Kidney (tissue), 14 donors: Measurements from ENCODE around the gene PLEK. TPM values are rescaled to one million over a fixed set of nuclear protein-coding genes. Genes with fewer than 3 reads are reported as not detected.

Experiments used
- DNase-seq, 5 donors: peaks; one replicate each; pipeline ENCODE4 v3.0.0-alpha.2; 2013 to 2020
- FAIRE-seq: peaks from 2 replicates; lab custom pipeline; 2012; peaks lifted over from hg19 to GRCh38; lab: Jason Lieb, UNC
- H3K27ac ChIP-seq, 2 donors: one replicate each; pipeline ENCODE4 v1.7.0; 2013; ENCODE audit warnings: low read depth in 2 of 2, low read length in 2 of 2, inconsistent platforms in 1 of 2
- H3K27me3 ChIP-seq: one replicate; pipeline ENCODE4 v1.7.1; 2013; ENCODE audit warnings: low read length, inconsistent platforms; ENCODE audit not compliant: control insufficient read depth, insufficient read depth
- H3K36me3 ChIP-seq, 3 donors: one replicate each; pipeline versions ENCODE4 v1.7.0 to v1.7.1; 2013; ENCODE audit warnings: low read length in 3 of 3, control low read depth in 1 of 3, inconsistent platforms in 1 of 3; ENCODE audit not compliant: insufficient read depth in 3 of 3, control insufficient read depth in 2 of 3
- H3K4me1 ChIP-seq, 3 donors: one replicate each; pipeline versions ENCODE4 v1.7.0 to v1.7.1; 2013; ENCODE audit warnings: low read length in 3 of 3, inconsistent platforms in 1 of 3, low read depth in 1 of 3; ENCODE audit not compliant: control insufficient read depth in 2 of 3, insufficient read depth in 2 of 3
- H3K4me3 ChIP-seq, 3 donors: one replicate each; pipeline versions ENCODE4 v1.7.0 to v1.8.1; 2013; ENCODE audit warnings: low read length in 3 of 3, control low read depth in 1 of 3, inconsistent platforms in 1 of 3
- H3K9ac ChIP-seq, 3 donors: one replicate each; pipeline versions ENCODE4 v1.7.0 to v1.7.1; 2013; ENCODE audit warnings: low read length in 3 of 3, control low read depth in 1 of 3, inconsistent platforms in 1 of 3
- H3K9me3 ChIP-seq, 3 donors: one replicate each; pipeline versions ENCODE4 v1.7.0 to v1.7.1; 2013; ENCODE audit warnings: low read length in 3 of 3, control low read depth in 1 of 3, inconsistent platforms in 1 of 3; ENCODE audit not compliant: control insufficient read depth in 2 of 3, insufficient read depth in 1 of 3
- intact Hi-C: fragments of 100-400 bp; cut with DNase I; formaldehyde crosslinking; loops from one replicate; pipeline ENCODE4 v1.11.1; 2022
- polyA plus RNA-seq: library from polyadenylated mRNA; stranded (reverse); fragments of 350-450 nt; fragmentation: Illumina TruSeq; extraction: RNeasy Lipid Tissue Mini Kit (QIAGEN cat#74804); gene quantifications from one replicate; pipeline ENCODE4 v1.2.3, GENCODE V29; 2014; ENCODE audit warnings: low read depth, low replicate concordance; ENCODE audit not compliant: insufficient read depth
- total RNA-seq: library from RNA; stranded (reverse); fragmentation: NEBNext Ultra II Directional; extraction: Animal tissue kit (Norgen Biotek cat#: 25700); gene quantifications from one replicate; pipeline ENCODE4 v1.2.1, GENCODE V29; 2021
- TF ChIP-seq, protein P1 (sequence below): IDR thresholded peaks from 3 replicates; pipeline ENCODE4 v1.5.1; 2012; ENCODE audit warnings: mild to moderate bottlenecking, moderate library complexity, borderline replicate concordance; ENCODE audit not compliant: insufficient read depth; ENCODE audit errors: extremely low read depth
- donor health status: control.
- donor health status: control.
- donor health status: control.
- donor health status: control.
- donor health status: control.
- donor health status: DM: yes; HTN: yes; CAD: no.
- donor health status: Normal renal cell carcinoma (clear cell type).

PLEK gene
- total and polyA plus RNA-seq, 2 donors from 2014 or later, result 2.8 to 17.3 TPM

DNA sequence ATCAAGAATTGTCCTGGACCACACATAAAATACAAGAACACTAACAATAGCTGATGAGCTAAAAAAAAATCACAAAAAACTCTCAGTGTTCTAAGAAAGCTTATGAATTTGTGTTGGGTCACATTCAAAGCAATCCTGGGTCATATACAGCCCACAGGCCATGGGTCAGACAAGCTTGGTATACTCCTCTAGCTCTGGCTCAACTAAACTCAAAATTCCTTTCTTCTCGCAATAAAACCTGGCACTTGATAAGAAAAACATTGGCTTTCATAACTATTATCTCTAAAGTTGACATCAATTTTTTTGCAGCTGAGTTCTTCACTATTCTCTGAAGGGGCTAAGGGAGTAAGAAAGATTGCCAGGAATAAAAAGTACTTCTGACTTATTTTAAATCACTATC lies 63.7 kb downstream of the PLEK start:
- H3K9me3 ChIP-seq, result no peaks in the 10 kb centered on the region
- H3K4me1 ChIP-seq, result no peaks in the 10 kb centered on the region
- H3K27me3 ChIP-seq, result no peaks in the 10 kb centered on the region
- TF ChIP-seq, protein P1, sequence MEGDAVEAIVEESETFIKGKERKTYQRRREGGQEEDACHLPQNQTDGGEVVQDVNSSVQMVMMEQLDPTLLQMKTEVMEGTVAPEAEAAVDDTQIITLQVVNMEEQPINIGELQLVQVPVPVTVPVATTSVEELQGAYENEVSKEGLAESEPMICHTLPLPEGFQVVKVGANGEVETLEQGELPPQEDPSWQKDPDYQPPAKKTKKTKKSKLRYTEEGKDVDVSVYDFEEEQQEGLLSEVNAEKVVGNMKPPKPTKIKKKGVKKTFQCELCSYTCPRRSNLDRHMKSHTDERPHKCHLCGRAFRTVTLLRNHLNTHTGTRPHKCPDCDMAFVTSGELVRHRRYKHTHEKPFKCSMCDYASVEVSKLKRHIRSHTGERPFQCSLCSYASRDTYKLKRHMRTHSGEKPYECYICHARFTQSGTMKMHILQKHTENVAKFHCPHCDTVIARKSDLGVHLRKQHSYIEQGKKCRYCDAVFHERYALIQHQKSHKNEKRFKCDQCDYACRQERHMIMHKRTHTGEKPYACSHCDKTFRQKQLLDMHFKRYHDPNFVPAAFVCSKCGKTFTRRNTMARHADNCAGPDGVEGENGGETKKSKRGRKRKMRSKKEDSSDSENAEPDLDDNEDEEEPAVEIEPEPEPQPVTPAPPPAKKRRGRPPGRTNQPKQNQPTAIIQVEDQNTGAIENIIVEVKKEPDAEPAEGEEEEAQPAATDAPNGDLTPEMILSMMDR, result no peak
- H3K36me3 ChIP-seq, result no peaks in the 10 kb centered on the region
- no peak overlapping the region for H3K9ac ChIP-seq
- FAIRE-seq (no peak), DNase-seq (no peak)
- no peak overlapping the region for H3K4me3 ChIP-seq
- no peak overlapping the region for H3K27ac ChIP-seq
- intact Hi-C loops, result no loop called here

DNA sequence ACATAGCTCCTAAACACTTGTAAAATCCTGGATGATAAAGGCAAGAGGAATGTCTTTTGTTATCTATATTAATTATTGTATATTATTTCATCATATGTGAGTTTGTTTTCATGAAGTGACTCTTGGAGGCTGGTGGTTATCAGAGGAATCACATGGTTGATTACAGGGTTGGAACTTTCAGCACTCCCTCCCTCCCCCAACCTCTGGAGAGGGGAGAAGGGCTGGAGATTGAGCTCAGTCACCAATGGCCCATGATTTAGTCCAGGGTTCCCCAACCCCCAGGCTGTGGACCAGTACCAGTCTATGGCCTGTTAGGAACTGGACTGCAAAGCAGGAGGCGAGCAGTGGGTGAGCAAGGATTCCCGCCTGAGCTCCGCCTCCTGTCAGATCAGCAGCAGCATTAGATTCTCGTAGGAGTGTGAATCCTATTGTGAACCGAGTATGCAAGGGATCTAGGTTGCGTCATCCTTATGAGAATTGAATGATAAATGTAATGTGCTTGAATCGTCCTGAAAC lies 64.3 kb downstream of the PLEK start:
- FAIRE-seq, result no peak
- Histone ChIP-seq H3K9me3 (no peaks in the 10 kb centered on the region), H3K27me3 (no peaks in the 10 kb centered on the region), H3K4me3 (no peak overlapping the region), H3K36me3 (no peaks in the 10 kb centered on the region), H3K4me1 (no peaks in the 10 kb centered on the region), H3K9ac (no peak overlapping the region), H3K27ac (no peak overlapping the region)
- DNase-seq, result no peak
- intact Hi-C loops, result no loop called here
- TF ChIP-seq, protein P1, result no peak

DNA sequence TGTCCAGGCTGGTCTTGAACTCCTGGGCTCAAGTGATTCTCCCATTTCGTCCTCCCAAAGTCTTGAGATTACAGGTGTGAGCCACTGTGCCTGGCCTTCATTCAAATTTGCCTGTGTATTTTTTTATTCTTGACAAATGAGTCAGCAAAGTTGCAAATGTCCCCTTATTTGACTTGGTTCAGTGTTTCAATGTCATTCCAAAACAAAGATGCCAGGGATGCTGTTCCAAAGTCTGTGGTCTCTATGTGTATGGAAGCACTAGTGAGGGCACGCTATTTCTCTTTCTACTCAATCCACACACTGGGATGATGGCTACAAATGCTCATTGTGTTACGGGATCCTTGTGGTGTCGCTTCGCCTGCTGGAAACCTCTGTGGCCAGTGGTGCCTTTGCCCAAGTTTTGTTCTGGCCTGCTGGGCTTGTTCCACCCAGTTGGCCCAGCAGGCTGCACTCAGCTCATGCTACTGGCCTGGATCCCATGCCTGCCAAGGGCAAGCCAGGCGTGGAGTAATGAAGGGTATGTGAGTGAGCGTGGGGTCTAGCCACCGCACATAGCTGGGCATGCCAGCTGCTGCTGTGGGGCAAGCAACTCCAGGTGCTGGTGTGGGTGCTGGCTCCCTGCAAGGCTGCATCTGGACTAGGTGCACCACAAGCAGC lies 66.4 kb downstream of the PLEK start:
- H3K36me3 ChIP-seq, result no peaks in the 10 kb centered on the region
- intact Hi-C loops, result no loop called here
- no peaks in the 10 kb centered on the region for H3K27me3 ChIP-seq
- FAIRE-seq (no peak), DNase-seq (no peak)
- H3K27ac ChIP-seq, result no peak overlapping the region
- H3K9ac ChIP-seq, result no peak overlapping the region
- no peak overlapping the region for H3K4me3 ChIP-seq
- H3K9me3 ChIP-seq, result no peaks in the 10 kb centered on the region
- TF ChIP-seq, protein P1, result no peak
- H3K4me1 ChIP-seq, result peaks cover 0 to 3% (median 0%) of the 10 kb centered on the region in 3 donors
